ENCODE results near the gene STEAP1B.
"Not testable (repeated sequence)": the region's sequence is repeated elsewhere in the genome, so short reads cannot be mapped to it uniquely, and the experiment has no call there.

STEAP1B gene

GRCh38 chr7:22524353-22524947 lies 24.5 kb upstream of the STEAP1B start:
- not testable (repeated sequence) for H3K4me1 ChIP-seq (ENCODE audit: control insufficient read depth, insufficient read depth, low read length, poor library complexity, severe bottlenecking); H3K36me3 ChIP-seq (ENCODE audit: control insufficient read depth, insufficient read depth, low read length); H3K9me3 ChIP-seq (ENCODE audit: control insufficient read depth, low read length); H3K4me3 ChIP-seq (ENCODE audit: extremely low read depth, insufficient read depth, low read length, poor library complexity, severe bottlenecking); H3K27ac ChIP-seq (ENCODE audit: low read depth, low read length, severe bottlenecking)
- 56 to 59% methylated on average over 3 of the region's 5 CpGs for WGBS, 2 experiments (ENCODE audit: insufficient coverage in 2 of 2)

DNA sequence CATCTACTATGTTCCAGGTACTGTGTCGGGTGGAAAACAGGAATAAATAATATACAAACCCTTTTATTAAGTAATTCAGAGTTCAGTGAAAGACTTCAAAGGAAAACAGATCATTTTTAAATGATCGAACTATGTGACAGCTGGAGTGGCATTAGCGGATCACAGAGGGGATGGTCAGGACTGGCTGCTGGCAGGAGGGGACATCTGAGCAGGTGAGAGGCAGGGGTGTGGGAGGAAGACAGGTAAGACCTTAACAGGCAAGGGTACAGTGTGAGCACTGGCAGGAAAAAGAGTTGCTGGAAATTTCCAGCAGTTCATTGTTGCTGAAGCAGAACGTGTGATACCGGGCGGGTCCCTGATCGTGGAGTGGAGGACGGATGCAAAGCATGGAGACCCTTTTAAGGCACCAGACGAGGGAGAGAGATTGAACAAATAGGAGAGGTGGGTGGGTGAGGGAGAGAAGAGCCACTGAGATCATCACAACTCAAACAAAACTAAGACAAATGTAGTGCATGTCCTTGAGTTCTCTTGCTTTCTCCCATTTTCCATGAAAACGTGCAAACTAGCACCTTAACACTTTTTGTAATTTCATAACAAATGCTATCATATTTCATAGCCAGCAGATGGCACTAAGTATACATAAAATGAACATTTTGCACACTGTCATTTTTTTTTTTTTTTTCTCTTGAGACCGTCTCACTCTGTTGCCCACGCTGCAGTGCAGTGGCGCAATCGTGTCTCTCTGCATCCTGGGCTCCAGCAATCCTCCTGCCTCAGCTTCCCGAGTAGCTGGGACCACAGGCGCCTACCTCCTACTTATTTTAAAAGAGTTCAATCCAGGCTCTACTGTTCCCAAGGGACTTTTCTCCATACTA lies 23.7 kb upstream of the STEAP1B start:
- not testable (repeated sequence) for H3K4me3 ChIP-seq (ENCODE audit: extremely low read depth, insufficient read depth, low read length, poor library complexity, severe bottlenecking); H3K36me3 ChIP-seq (ENCODE audit: control insufficient read depth, insufficient read depth, low read length); H3K9me3 ChIP-seq (ENCODE audit: control insufficient read depth, low read length); H3K4me1 ChIP-seq (ENCODE audit: control insufficient read depth, insufficient read depth, low read length, poor library complexity, severe bottlenecking); H3K27ac ChIP-seq (ENCODE audit: low read depth, low read length, severe bottlenecking)
- WGBS, 2 experiments (ENCODE audit: insufficient coverage in 2 of 2): 78 to 89% methylated on average over 6 of the region's 16 CpGs

GRCh38 chr7:22519560-22519959 lies 19.6 kb upstream of the STEAP1B start:
- H3K36me3 ChIP-seq (ENCODE audit: control insufficient read depth, insufficient read depth, low read length); H3K27ac ChIP-seq (ENCODE audit: low read depth, low read length, severe bottlenecking); H3K4me1 ChIP-seq (ENCODE audit: control insufficient read depth, insufficient read depth, low read length, poor library complexity, severe bottlenecking); H3K9me3 ChIP-seq (ENCODE audit: control insufficient read depth, low read length); H3K4me3 ChIP-seq (ENCODE audit: extremely low read depth, insufficient read depth, low read length, poor library complexity, severe bottlenecking): not testable (repeated sequence)
- WGBS, 2 experiments (ENCODE audit: insufficient coverage in 2 of 2): 100% methylated on average over 1 of the region's 1 CpG

DNA sequence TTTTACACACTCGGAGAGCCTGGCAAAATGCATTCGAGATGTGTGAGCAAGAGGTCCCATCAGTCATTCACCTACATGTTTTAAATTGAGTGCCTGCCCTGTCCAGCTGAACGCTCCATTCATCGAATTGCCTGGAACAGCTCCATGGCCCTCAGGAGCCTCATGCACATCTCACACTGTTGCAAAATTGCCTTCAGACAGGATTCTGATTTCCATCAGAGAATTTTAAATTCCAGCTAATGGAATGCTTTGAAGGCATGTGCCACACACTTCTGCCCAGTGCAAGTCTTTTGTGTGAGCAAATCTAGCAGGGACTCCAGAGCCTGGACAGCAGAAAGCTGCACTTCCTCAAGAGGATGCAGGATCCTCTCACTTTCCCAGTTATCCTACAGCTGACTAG lies 17.0 kb upstream of the STEAP1B start:
- not testable (repeated sequence) for H3K36me3 ChIP-seq (ENCODE audit: control insufficient read depth, insufficient read depth, low read length); H3K27ac ChIP-seq (ENCODE audit: low read depth, low read length, severe bottlenecking); H3K9me3 ChIP-seq (ENCODE audit: control insufficient read depth, low read length); H3K4me1 ChIP-seq (ENCODE audit: control insufficient read depth, insufficient read depth, low read length, poor library complexity, severe bottlenecking); H3K4me3 ChIP-seq (ENCODE audit: extremely low read depth, insufficient read depth, low read length, poor library complexity, severe bottlenecking)
- WGBS, 2 experiments (ENCODE audit: insufficient coverage in 2 of 2): 100% methylated on average over 2 of the region's 4 CpGs; no CpG with 5 or more reads in 1 of the 2 experiments

GRCh38 chr7:22514963-22515362 lies 15.0 kb upstream of the STEAP1B start:
- not testable (repeated sequence) for H3K27ac ChIP-seq (ENCODE audit: low read depth, low read length, severe bottlenecking); H3K4me3 ChIP-seq (ENCODE audit: extremely low read depth, insufficient read depth, low read length, poor library complexity, severe bottlenecking); H3K9me3 ChIP-seq (ENCODE audit: control insufficient read depth, low read length); H3K4me1 ChIP-seq (ENCODE audit: control insufficient read depth, insufficient read depth, low read length, poor library complexity, severe bottlenecking); H3K36me3 ChIP-seq (ENCODE audit: control insufficient read depth, insufficient read depth, low read length)
- WGBS, 2 experiments (ENCODE audit: insufficient coverage in 2 of 2): no CpG with 5 or more reads among the region's 1 CpG

DNA sequence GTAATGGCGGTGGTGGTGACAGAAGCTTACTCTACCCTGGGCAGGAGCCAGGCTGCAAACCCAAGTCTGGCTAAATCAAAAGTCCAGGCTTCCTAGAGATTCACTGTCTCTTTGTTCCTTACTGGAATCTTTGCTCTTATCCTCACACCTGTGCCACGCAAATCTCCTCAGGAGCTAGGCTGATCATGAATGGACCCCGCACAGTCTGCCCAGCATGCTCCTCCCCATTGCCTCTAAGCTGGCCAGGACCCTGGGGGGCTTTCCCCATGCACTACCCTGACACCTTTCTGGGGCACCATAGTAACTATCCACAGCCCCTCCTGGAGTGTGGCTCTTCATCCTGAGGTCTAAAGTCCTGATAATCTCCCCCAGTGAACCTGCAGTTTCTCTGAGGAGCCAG lies 7.3 kb upstream of the STEAP1B start:
- H3K4me3 ChIP-seq (ENCODE audit: extremely low read depth, insufficient read depth, low read length, poor library complexity, severe bottlenecking); H3K27ac ChIP-seq (ENCODE audit: low read depth, low read length, severe bottlenecking); H3K9me3 ChIP-seq (ENCODE audit: control insufficient read depth, low read length); H3K4me1 ChIP-seq (ENCODE audit: control insufficient read depth, insufficient read depth, low read length, poor library complexity, severe bottlenecking); H3K36me3 ChIP-seq (ENCODE audit: control insufficient read depth, insufficient read depth, low read length): not testable (repeated sequence)
- 100% methylated on average over 2 of the region's 3 CpGs for WGBS, 2 experiments (ENCODE audit: insufficient coverage in 2 of 2)

- not testable (repeated sequence) for H3K4me1 ChIP-seq (ENCODE audit: control insufficient read depth, insufficient read depth, low read length, poor library complexity, severe bottlenecking); H3K4me3 ChIP-seq (ENCODE audit: extremely low read depth, insufficient read depth, low read length, poor library complexity, severe bottlenecking); H3K27ac ChIP-seq (ENCODE audit: low read depth, low read length, severe bottlenecking); H3K36me3 ChIP-seq (ENCODE audit: control insufficient read depth, insufficient read depth, low read length); H3K9me3 ChIP-seq (ENCODE audit: control insufficient read depth, low read length)
- WGBS, 2 experiments (ENCODE audit: insufficient coverage in 2 of 2): 78 to 100% methylated on average over 2 to 3 of the region's 9 CpGs
These were observed 6.5 kb upstream of the STEAP1B start for GRCh38 chr7:22506316-22507020.

DNA sequence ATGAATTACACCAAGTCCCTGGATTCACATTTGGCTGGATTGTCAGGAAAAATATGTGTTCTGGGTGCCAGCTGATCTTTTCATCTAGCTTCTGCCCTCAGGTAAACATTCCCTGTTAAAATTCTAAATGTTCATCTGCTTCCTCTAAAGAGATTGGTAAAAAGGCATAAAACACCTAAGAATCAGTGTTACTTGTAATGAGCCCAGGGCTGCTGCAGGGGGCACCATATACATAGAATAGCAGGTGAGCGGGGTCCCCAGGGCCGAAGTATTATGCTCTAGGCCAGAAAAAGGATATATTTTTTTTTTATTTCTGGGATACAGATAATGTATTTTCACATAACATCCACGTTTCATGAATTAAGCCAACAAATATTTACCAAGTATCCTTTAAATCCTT lies 4.5 kb upstream of the STEAP1B start:
- not testable (repeated sequence) for H3K27ac ChIP-seq (ENCODE audit: low read depth, low read length, severe bottlenecking); H3K4me3 ChIP-seq (ENCODE audit: extremely low read depth, insufficient read depth, low read length, poor library complexity, severe bottlenecking); H3K36me3 ChIP-seq (ENCODE audit: control insufficient read depth, insufficient read depth, low read length); H3K4me1 ChIP-seq (ENCODE audit: control insufficient read depth, insufficient read depth, low read length, poor library complexity, severe bottlenecking); H3K9me3 ChIP-seq (ENCODE audit: control insufficient read depth, low read length)
- no CpG with 5 or more reads among the region's 3 CpGs for WGBS, 2 experiments (ENCODE audit: insufficient coverage in 2 of 2)

GRCh38 chr7:22502104-22502503 lies 2.1 kb upstream of the STEAP1B start:
- H3K9me3 ChIP-seq (ENCODE audit: control insufficient read depth, low read length): not testable (repeated sequence)
- WGBS, 2 experiments (ENCODE audit: insufficient coverage in 2 of 2): 17% methylated on average over 1 of the region's 5 CpGs; no CpG with 5 or more reads in 1 of the 2 experiments

DNA sequence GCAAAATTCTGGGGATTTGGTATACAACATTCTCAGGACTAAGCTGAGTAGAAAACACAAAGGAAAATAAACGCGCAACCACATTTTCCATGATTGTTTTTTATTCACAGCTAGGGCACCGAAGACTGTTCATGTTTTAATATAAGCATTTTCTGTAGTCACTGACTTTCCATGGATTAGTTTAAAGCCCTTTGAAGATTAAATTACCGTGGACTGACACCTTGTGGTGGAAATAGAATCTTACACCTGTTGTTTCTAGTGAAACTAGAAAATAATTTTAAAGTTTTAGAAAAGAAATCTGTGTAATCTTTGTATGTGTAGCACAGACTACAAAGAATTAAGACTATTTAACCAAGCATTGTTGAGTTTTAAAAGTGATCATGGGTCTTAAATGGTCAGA lies 1.3 kb upstream of the STEAP1B start:
- WGBS, 2 experiments (ENCODE audit: insufficient coverage in 2 of 2): 29 to 50% methylated on average over 1 of the region's 4 CpGs
- not testable (repeated sequence) for H3K4me3 ChIP-seq (ENCODE audit: extremely low read depth, insufficient read depth, low read length, poor library complexity, severe bottlenecking); H3K4me1 ChIP-seq (ENCODE audit: control insufficient read depth, insufficient read depth, low read length, poor library complexity, severe bottlenecking); H3K27ac ChIP-seq (ENCODE audit: low read depth, low read length, severe bottlenecking); H3K9me3 ChIP-seq (ENCODE audit: control insufficient read depth, low read length); H3K36me3 ChIP-seq (ENCODE audit: control insufficient read depth, insufficient read depth, low read length)

More at GRCh38 chr7:22502104-22502503, 2.1 kb upstream of the STEAP1B start:
- H3K4me3 ChIP-seq (ENCODE audit: extremely low read depth, insufficient read depth, low read length, poor library complexity, severe bottlenecking); H3K27ac ChIP-seq (ENCODE audit: low read depth, low read length, severe bottlenecking); H3K36me3 ChIP-seq (ENCODE audit: control insufficient read depth, insufficient read depth, low read length); H3K4me1 ChIP-seq (ENCODE audit: control insufficient read depth, insufficient read depth, low read length, poor library complexity, severe bottlenecking): not testable (repeated sequence)

- H3K4me1 ChIP-seq (ENCODE audit: control insufficient read depth, insufficient read depth, low read length, poor library complexity, severe bottlenecking): no peaks in the 10 kb centered on the region
- no peak overlapping the region for H3K27ac ChIP-seq (ENCODE audit: low read depth, low read length, severe bottlenecking)
- no peaks in the 10 kb centered on the region for H3K9me3 ChIP-seq (ENCODE audit: control insufficient read depth, low read length)
- no peaks in the 10 kb centered on the region for H3K36me3 ChIP-seq (ENCODE audit: control insufficient read depth, insufficient read depth, low read length)
- no peak overlapping the region for H3K4me3 ChIP-seq (ENCODE audit: extremely low read depth, insufficient read depth, low read length, poor library complexity, severe bottlenecking)
- 95 to 98% methylated on average over 3 to 4 of the region's 5 CpGs for WGBS, 2 experiments (ENCODE audit: insufficient coverage in 2 of 2)
These were observed 944 bp downstream of the STEAP1B start for GRCh38 chr7:22499044-22499443.

Measured in mesodermal cell (in vitro differentiated cells).